GM19328 (cell line): ENCODE data around the gene FSTL4.
"Not testable (repeated sequence)": the region's sequence is repeated elsewhere in the genome, so short reads cannot be mapped to it uniquely, and the experiment has no call there.

Experiments
- ATAC-seq: cut with Tn5 transposase; IDR thresholded peaks from one replicate; pipeline ENCODE4 v1.9.1; 2021; ENCODE audit warnings: mild to moderate bottlenecking, moderate library complexity; ENCODE audit not compliant: unreplicated experiment

Gene FSTL4

DNA sequence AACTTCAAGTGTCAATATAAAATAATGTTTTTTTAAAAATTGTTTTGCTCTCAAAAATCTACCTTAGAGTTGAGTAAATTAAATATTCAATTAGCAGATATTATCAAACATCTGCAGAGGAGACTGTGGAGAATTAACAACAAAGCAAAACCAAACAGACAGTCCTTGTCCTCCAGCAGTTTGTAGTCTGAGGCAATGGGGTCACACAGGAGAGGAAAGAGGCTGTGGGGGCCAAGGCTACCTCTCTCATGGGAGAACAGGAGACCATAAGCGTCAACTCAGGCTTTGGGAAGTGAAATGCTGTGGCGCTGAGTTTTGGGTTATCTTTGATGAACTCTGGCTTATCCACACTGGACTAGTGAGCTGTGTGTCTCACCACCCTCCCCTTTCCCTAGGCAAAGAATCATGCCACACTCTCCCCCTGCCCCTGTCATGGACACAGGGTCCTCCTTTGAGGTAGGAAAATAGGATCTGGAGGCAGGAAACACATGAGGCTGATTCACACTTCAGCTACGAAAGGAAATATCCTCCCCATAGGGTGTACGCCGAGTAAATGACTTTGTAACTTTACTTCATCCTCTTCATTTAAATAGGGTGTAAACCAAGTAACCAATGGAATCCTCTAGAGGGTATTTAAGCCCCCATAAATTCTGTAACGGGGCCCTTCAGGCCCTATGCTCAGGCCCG, 152.7 kb downstream of the FSTL4 start:
- no peak for ATAC-seq

DNA sequence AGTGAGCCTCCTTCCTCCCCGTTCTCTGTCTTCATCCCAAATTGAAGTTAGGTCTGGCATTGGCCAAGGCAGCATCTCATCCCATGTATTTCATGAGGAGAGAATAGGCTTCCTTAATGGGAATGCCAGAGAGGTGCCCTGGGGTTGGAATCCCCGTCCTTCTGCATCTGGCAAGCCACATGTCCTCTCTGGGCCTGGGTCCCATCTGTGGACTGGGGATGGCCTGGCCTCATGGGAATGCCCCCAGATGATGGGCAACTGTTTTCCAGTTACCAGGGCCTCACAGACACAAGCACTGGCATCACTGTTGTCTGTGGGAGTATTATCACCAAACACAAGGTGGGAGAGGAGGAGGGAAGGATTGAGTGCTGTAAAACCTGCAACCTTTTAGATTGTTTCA, 153.9 kb downstream of the FSTL4 start:
- no peak for ATAC-seq

DNA sequence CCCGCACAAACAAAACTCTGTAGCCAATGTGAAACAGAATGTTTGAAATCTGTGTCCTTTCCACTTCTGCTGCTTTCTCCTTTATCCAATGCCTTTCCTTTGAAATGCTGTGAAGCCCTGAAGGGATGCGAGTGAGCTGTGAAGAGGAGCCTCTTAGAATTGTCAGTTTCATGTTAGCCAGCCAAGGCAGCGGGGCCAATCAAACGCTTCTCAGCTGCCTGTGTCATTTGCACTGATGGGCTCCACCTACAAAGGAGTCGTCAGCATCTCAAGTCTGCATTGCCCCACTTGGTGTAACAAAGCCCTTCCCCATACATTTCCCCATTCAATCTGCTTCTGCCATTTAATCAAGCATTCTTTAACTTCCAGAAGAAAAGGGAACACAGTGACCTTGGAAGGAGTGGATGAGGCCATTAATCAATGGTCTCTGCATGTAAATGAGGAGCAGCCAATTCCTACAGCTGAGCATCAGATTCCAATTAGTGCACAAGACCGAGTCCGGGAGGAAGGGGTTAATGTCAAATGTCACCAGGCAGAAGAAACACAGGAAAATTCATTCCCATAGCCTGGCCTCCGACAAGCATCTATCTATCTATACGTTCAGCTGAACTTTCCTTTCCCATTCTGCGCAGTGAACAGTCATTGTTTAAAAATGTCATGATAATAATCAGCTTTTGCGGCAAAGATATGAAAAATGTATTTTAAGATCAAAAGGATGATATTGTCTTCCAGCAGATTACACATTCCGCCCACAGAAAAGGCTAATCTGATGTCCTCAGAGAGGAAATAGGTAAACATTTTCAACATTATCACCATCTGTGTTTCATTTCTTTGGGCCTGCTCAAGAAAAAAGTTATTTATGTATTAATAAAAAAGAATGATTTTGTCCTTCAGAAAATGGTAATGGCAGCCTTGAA, 154.6 kb downstream of the FSTL4 start:
- no peak for ATAC-seq

DNA sequence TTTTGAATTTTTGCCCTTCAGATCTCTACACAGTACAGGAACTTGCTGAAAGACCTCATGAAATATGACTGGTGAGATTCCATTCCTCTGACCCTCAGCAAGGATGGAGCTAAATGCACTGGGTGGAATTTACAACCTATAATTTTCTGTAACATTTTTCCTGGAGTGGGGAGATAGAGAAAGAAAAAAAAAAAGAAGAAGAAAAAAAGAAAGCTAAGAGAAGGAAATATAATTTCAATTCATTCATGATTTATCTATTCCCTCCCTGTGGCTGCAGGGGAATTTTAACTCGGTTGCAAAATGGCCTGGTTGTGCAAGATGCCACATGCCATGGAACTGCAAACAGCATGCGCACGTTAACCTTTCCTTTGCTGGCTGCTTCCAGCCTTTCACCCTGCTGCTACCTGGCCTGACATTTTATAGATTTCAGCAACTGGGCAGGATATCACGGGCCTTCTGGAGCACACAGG, 155.4 kb downstream of the FSTL4 start:
- no peak for ATAC-seq

DNA sequence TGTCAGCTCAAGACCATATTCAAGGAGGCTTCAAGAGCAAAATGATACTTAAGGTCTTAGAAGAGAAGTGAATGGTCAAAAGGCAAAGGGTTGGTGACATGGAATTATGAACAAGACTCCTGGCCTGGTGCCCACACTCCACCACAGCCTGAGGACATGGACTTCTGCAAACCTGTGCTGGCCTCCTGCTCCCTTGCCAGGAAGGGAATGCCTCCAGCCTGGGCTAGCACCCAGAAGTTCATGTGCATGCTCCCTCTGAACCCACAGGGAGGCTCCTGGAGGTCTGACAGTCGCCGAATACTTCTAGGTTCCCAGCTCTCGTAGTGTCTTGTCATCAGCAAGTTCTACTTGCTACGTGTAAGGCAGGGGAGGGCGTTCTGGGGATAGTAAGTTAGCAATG, 156.7 kb downstream of the FSTL4 start:
- no peak for ATAC-seq

DNA sequence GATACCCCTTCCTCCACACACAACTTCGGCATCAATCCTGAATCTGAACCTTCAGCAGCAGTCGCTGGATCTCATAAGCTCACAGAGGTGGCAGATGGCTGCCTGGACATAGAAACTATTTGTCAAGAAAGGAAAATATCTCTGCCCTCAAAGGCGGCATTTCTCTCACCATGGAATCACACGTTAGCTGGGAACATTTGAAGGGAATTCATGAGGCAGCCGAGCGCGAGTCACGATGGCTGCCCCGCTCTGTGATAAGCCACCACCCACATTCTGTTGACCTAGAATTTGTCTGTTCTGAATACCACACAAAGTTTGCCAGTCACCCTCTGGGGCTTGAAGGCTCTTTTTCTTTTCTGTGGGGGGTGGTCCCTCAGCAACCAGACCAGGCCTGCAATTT, 157.9 kb downstream of the FSTL4 start:
- no peak for ATAC-seq

DNA sequence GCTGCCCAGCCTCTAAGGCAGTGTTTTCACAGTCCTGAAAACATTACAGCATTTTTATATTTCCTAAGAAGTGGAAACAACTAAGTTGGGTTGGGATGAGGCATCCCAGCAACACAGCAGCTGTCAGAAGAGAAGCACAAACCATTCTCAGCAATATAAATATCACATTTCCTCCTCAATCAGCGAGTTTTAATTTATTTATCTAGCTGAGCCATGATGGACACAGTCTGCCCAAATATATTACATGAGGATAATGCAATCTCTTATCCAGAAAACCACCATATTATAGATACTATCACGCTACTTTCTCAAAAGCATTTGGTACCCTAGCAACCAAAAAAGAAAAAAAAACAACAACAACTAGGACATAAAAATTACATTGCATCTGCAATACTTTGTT, 158.5 kb downstream of the FSTL4 start:
- ATAC-seq, result no peak

DNA sequence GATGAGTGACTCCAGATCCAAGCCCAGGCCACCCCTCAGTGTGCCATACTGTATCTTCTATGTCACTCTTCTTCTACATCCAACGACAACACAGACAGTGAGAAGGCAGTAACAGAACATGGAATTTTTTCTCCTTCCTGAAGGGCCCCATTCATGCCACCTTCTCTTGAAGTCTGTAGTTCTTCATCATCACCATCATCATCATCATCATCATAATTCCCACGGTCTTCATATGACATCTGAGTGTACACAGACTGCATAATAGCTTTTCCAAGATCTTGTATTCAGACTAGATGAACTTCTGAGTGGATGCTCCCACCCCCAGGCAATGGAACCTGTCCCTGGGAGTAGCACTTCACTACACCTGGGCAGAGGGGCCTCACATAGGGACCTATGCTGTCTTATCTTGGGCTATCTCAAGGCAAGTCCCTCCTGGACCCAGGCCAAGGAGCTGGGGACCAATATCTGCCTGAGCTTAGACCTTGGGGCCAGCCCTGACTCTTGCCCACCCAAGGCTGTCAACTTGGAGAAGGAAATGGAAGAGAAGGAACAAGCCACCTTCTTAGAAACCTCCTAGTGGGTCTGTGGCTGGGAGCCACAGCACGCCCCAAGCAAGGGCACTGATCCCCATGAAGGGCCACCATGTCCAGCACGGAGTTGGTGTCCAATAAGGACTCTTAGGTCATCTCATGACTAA, 159.1 kb downstream of the FSTL4 start:
- ATAC-seq, result no peak

DNA sequence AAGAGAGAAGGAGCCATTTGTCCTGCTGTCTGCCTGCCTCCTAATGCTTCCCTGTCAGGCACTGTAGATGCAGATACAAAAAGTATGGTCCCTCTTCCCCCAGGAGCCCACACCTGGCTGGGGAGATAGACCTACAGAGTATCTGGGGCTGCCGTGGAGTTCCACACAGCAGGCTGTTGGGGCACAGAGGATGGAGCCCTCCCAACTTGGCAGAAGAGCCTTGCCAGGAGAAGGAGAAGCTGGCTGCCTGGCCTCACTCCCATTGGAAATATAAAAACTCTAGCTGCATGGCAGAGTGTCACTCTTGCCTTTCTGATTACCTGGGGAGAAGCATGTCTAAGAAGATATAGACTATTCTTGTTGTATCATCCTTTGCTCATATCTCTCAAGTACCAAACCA, 160.4 kb downstream of the FSTL4 start:
- ATAC-seq, result no peak

DNA sequence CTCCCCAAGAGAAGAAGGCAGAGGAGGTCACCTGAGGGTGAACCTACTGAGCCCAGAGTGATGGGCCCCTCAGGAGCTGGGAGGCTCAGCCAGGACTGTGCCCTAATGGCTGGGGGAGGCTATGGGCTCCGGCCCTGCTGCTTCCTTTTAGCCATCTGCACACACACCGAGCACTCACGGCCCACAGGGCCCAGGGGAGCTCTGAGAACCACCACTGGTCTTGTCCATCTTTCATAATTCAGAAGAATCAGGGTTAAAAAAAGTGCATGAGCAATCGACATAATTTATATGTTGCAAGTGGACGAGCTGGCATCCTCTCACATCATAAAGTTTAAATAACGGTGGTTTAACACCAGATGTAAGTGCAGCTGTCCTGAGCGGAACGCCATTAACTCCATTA, 162.1 kb downstream of the FSTL4 start:
- ATAC-seq, result no peak

DNA sequence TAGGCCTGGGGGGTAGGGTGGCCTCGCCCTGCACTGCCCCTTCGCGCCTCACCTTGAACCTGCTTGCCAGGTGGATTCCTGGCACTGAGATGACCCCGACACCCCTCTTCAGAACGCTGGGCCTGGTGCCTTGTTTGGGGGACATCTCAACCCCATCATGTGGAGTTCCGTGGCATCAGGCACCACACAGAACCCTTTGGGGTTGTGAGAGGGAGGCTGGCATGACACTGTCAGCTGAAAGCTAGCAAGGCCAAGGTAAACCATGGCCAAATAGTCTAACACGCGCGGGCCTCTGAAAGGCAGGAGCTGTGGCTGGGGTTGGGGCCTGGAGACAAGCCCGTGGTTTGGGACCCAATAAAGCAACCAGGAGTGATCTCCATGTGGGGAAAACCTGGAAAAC, 163.2 kb downstream of the FSTL4 start:
- ATAC-seq, result no peak

DNA sequence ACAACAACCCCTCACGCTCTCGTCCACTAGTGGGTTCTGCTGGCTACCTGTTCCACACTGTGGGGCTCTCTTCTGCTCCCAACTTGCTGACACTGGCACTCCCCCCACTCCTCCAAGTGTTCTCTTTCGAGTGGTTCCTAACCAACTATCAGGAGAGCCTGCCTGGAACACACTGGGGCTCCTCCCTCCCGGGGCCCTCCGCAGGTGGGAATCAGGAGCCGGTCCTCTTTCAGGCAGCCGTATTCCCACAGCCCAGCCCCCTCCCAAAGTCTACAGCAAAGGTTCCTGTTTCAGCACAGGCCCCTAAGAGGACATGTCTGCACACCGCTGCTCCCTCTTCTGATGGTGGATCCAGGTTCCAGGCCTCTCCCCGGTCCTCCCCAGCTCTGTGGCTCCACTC, 165.9 kb downstream of the FSTL4 start:
- ATAC-seq, result no peak

DNA sequence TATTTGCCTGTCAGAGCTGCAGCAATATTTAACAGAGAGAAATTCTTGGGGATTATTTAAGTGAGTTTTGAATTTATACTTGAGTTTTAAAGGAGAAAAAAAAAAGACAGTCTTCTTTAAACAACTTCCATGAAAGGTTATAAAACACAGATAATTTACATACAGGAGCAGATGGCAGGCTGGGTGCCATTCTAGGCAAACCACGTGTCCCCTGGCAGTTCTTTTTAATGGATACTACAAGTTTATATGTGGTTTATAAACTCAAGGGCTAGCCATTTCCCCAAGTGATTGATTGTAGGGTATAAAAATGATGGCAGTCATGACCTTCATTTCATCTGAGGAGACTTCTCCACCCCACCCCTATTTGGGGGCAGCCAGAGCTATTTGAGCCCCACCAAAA, 166.6 kb downstream of the FSTL4 start:
- no peak for ATAC-seq

DNA sequence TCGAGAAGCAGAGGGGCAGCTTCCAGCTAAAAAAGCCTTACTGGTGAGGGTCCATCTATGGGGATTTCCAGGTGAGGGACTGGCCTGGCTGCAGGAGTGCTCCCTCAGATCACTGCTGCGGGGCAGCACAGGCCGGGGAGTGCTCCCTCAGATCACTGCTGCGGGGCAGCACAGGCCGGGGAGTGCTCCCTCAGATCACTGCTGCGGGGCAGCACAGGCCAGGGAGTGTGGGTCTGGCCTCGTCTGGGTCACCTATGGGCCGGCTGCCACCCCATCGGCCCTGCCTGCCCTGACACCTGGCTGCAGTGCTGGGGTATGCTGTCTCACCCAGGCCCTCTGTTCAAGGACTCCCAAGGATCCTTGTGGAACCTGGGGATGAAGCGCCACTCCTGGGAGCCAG, 167.1 kb downstream of the FSTL4 start:
- not testable (repeated sequence) for ATAC-seq

DNA sequence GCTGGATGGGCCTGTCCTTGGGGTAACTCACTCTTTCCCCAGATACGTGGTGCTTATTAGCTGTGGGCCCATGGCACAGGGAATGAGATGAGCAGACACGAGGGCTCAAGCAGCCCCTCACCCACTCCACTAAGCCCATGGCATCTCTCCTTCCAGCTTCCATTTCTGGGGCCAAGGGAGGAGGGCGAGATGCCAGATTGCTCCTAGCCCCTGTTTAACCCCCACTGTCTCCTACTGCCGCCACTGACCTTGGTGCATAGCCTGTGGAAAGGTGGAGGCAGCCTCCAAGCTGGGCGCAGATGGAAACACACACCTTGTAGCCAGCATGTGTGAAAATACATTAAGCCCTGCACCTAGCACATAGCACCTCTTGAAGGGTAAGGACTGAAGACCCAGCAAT, 167.6 kb downstream of the FSTL4 start:
- ATAC-seq, result no peak

DNA sequence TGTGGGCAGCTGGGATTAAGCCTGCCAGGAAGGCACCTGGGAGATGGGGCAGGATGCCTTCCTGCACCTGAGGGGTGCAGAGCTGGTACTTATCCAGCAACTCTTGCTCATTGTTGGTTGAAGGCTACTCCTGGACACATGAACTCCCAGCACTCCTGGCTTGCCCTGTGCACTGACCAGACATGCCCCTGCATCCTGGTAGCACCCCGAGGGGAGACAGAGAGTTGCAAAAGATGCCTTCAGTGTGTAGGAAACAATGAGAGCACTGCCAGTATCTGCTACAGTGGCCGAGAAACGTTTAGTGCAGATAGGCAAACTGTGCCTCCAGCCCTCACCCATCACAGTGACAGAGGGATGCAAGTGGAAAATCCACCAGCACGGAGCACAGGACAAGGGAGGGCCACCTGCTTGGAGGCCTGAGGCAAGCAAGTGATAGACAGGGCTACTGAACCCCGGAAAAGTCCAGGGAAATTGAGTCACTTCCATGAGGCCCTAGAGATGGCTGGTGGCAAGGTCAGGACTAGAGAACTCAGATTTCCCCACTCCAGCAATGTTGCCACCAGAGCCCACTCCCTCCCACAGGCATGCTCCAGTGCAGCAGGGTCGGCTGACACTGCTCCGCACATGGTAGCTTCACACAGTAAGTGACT, 171.1 kb downstream of the FSTL4 start:
- no peak for ATAC-seq

DNA sequence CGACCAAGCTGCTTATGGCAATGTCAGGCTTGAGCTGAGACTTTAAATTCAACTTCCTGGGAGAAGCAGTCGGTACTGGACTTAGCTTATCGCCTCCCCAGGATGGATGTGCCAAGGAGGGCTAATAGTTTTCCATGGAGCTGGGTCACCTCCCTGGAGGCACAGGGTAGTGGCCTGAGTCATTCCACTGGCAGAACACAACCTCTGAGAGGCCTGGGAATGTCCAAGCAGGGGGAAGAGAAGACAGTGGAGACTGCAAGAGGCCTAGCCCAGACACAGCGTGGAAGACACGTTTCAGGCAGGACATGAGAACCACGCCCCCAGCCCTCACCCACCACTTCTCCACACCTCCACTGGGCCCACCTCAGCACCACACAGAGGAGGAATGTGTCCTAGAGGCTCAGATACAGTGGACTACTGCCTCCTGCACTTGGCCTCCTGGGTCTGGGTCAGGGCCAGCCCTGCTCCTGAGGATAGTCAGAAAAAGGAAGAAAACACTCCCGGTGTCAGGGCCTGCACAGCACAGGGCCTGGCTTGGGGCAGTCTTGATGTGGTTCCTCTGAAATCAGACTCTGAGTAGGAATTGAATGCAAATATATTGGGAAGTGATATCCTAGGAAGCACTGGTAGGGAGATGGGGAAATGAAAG, 171.8 kb downstream of the FSTL4 start:
- ATAC-seq, result no peak

DNA sequence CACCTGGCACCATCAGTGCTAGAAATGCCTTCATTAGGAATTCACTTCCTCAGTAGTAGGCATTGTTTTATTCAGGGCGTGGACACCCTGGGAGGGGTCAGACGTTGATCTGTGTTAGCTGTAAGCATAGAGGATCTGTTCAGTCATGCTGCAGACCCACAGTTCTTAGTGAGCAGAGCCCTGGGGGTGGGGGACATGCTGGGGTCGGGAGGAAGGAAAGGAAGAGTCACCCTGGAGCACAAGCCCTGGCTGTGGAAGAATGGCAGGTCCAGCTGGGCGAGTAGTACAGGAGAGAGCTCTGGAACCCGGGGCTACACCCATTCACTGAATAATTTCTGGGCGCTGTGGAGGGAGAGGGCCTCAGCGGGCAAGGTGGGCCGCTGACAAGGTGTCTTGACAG, 172.5 kb downstream of the FSTL4 start:
- ATAC-seq, result no peak

DNA sequence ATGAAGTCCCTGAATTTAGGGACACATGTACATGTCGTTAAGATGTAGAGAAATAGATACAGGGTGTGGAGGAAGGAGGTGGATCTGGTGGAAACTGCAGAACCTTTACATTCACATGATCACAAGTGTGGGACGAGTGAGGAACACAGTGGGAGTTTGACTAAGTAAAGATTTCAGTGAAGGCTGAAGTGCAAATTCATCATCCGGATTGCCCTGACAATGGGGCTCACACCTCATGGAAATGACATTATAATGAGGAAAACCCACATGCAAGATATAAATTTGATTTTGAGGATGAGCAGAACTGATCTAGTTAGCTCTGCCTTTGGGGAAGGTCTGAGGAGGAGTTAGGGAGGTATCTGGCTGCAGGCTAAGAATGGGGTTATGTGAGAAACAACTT, 173.9 kb downstream of the FSTL4 start:
- ATAC-seq, result no peak

DNA sequence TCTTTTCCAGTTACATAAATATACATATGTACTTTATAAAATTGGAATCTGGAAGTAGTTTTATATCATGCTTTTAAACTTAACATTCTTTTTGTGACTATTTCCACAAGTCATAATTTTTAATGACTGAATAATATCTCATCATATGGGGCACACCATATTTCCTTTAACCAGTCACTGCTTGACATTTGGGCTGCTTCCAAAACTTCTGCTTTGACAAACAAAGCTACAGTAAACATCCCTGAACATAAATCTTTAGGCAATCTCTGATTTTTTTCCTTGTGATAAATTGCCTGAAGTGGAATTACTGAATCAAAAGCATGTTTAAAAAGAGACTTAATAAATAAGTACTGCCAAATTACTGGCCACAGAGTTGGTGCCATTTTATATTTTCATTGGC, 178.0 kb downstream of the FSTL4 start:
- no peak for ATAC-seq

DNA sequence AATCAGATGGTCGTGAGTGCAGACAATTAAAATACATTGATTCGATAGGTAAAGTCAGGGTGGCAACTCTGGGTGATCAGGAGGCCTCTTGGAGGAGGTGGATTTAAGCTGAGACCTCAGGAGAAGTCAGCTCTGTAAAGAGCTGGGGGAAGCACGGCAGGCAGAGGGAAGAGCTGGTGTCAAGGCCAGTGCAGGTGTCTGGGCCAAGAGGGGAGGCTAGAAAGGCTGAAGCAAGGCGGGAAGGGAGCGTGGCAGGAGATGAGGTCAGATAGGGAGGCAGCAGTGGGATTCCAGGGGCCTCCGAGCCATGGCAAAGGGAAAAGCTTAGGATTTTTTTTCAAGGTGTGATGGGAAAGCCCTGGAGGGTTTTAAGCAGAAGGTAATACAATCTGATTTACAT, 178.7 kb downstream of the FSTL4 start:
- no peak for ATAC-seq
